Left lung (tissue), 10 donors: Measurements from ENCODE around the gene PANX1. TPM values are rescaled to one million over a fixed set of nuclear protein-coding genes. Genes with fewer than 3 reads are reported as not detected.

ENCODE experiments used
- ATAC-seq: fragments of 200-7000 bp; cut with Tn5 transposase; one replicate; pipeline ENCODE4 v1.9.1; 2020; ENCODE audit warnings: moderate library complexity
- DNase-seq, 4 donors: peaks; one replicate each; pipeline ENCODE4 v3.0.0-alpha.2; 2013 to 2020
- H3K27ac ChIP-seq, 2 donors: fragments of 200-600 bp; sonication (generic) in 1 of 2; one replicate each; pipeline versions ENCODE4 v1.5.0 to v1.8.0; 2020 to 2021
- H3K27me3 ChIP-seq, 2 donors: fragments of 200-600 bp; sonication (generic) in 1 of 2; one replicate each; pipeline versions ENCODE4 v1.5.0 to v1.8.0; 2020 to 2021
- H3K36me3 ChIP-seq, 2 donors: fragments of 200-600 bp; sonication (generic) in 1 of 2; one replicate each; pipeline versions ENCODE4 v1.5.0 to v1.8.0; 2020 to 2021
- H3K4me1 ChIP-seq, 2 donors: fragments of 200-600 bp; one replicate each; pipeline ENCODE4 v1.8.0; 2021
- H3K4me3 ChIP-seq, 2 donors: fragments of 200-600 bp; sonication (generic) in 1 of 2; one replicate each; pipeline versions ENCODE4 v1.5.0 to v1.8.0; 2020 to 2021; ENCODE audit warnings: mild to moderate bottlenecking in 1 of 2
- H3K9me3 ChIP-seq, 2 donors: fragments of 200-600 bp; sonication (generic) in 1 of 2; one replicate each; pipeline versions ENCODE4 v1.5.0 to v1.8.0; 2020 to 2021
- intact Hi-C, 2 donors: fragments of 100-400 bp; cut with DNase I; formaldehyde crosslinking; loops; one replicate each; pipeline versions ENCODE4 v1.11.2 to v1.14.2; 2022
- polyA plus RNA-seq, 6 donors: library from polyadenylated mRNA; unstranded; fragments of 120-200 nt; gene quantifications; one replicate each; pipeline ENCODE4 v1.2.1, GENCODE V29; 2013; ENCODE audit not compliant: insufficient read length in 6 of 6
- total RNA-seq, 2 donors: library from RNA; stranded (reverse); fragmentation: NEBNext Ultra II Directional; extraction: Animal tissue kit (Norgen Biotek cat#: 25700); gene quantifications; one replicate each; pipeline ENCODE4 v1.2.1, GENCODE V29; 2021
- TF ChIP-seq, protein P1 (sequence below), 2 donors: fragments of 200-600 bp; sonication (generic) in 1 of 2; IDR thresholded peaks; one replicate each; pipeline versions ENCODE4 v1.5.0 to v1.8.0; 2021; ENCODE audit warnings: antibody characterized with exemption in 2 of 2
- donor health status: DM: no; HTN: yes; CAD: no.
- donor health status: DM: no; HTN: no; CAD: no.

PANX1 gene
- total and polyA plus RNA-seq, 8 donors: 21.1 to 36.8 (median 27.3) TPM

GRCh38 chr11:94196363-94196762 is 67.7 kb downstream of the PANX1 start:
- Histone ChIP-seq H3K36me3 (no peaks in the 10 kb centered on the region), H3K4me3 (no peak overlapping the region), H3K27ac (no peak overlapping the region), H3K9me3 (no peaks in the 10 kb centered on the region), H3K27me3 (no peaks in the 10 kb centered on the region), H3K4me1 (no peaks in the 10 kb centered on the region)
- intact Hi-C loops: no loop called here
- TF ChIP-seq, protein P1, sequence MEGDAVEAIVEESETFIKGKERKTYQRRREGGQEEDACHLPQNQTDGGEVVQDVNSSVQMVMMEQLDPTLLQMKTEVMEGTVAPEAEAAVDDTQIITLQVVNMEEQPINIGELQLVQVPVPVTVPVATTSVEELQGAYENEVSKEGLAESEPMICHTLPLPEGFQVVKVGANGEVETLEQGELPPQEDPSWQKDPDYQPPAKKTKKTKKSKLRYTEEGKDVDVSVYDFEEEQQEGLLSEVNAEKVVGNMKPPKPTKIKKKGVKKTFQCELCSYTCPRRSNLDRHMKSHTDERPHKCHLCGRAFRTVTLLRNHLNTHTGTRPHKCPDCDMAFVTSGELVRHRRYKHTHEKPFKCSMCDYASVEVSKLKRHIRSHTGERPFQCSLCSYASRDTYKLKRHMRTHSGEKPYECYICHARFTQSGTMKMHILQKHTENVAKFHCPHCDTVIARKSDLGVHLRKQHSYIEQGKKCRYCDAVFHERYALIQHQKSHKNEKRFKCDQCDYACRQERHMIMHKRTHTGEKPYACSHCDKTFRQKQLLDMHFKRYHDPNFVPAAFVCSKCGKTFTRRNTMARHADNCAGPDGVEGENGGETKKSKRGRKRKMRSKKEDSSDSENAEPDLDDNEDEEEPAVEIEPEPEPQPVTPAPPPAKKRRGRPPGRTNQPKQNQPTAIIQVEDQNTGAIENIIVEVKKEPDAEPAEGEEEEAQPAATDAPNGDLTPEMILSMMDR (IDR thresholded peaks at IDR 0.05): no peak
- no peak for DNase-seq
- ATAC-seq: peak; percentile 66

- TF ChIP-seq, protein P1 (IDR thresholded peaks at IDR 0.05): no peak
- H3K9me3 ChIP-seq: no peaks in the 10 kb centered on the region
- intact Hi-C loops: no loop called here
- no peak overlapping the region for H3K27ac ChIP-seq
- ATAC-seq: no peak
- no peaks in the 10 kb centered on the region for H3K36me3 ChIP-seq
- H3K4me1 ChIP-seq: no peaks in the 10 kb centered on the region
- no peak overlapping the region for H3K4me3 ChIP-seq
- no peaks in the 10 kb centered on the region for H3K27me3 ChIP-seq
- DNase-seq: no peak
Observed at GRCh38 chr11:94198718-94199117, 70.1 kb downstream of the PANX1 start.

- no peaks in the 10 kb centered on the region for H3K9me3 ChIP-seq
- no peaks in the 10 kb centered on the region for H3K4me1 ChIP-seq
- TF ChIP-seq, protein P1 (IDR thresholded peaks at IDR 0.05): no peak
- ATAC-seq (no peak), DNase-seq (no peak)
- intact Hi-C loops: no loop called here
- H3K27me3 ChIP-seq: no peaks in the 10 kb centered on the region
- H3K27ac ChIP-seq: no peak overlapping the region
- H3K36me3 ChIP-seq: no peaks in the 10 kb centered on the region
- no peak overlapping the region for H3K4me3 ChIP-seq
Observed at GRCh38 chr11:94199136-94200130, 70.8 kb downstream of the PANX1 start.

- Histone ChIP-seq H3K27me3 (no peaks in the 10 kb centered on the region), H3K27ac (no peak overlapping the region), H3K4me3 (no peak overlapping the region), H3K4me1 (no peaks in the 10 kb centered on the region), H3K36me3 (no peaks in the 10 kb centered on the region), H3K9me3 (no peaks in the 10 kb centered on the region)
- DNase-seq (peak in 2 of 4 donors; percentile 57 to 77), ATAC-seq (no peak)
- TF ChIP-seq, protein P1 (IDR thresholded peaks at IDR 0.05): no peak
- intact Hi-C loops: no loop called here
Observed at GRCh38 chr11:94201004-94201465, 72.4 kb downstream of the PANX1 start.

DNA sequence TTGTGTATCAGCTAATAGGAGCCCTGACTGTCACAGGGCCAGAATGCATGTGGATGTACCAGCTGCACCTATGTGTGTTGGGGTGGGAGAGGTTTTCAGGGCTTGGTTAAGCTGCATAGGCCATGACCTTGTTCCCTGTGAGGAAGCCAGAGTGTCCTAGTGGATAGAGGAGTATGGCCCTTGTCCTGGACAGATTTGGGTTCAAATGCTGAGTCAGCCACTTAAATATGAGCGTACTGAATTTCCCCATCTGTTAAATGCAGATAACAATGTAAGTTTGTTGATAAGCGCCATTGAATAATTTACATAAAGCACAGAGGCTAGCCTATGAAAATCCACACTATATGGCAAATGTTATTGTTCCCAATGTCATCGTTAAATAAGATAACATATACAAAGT is 74.4 kb downstream of the PANX1 start:
- Histone ChIP-seq H3K36me3 (no peaks in the 10 kb centered on the region), H3K27ac (no peak overlapping the region), H3K27me3 (no peaks in the 10 kb centered on the region), H3K4me3 (no peak overlapping the region), H3K9me3 (no peaks in the 10 kb centered on the region), H3K4me1 (no peaks in the 10 kb centered on the region)
- TF ChIP-seq, protein P1 (IDR thresholded peaks at IDR 0.05): no peak
- DNase-seq (no peak), ATAC-seq (no peak)
- intact Hi-C loops: no loop called here
